Myocyte (in vitro differentiated cells): ENCODE data around the gene NRXN3. TPM values are rescaled to one million over a fixed set of nuclear protein-coding genes. Genes with fewer than 3 reads are reported as not detected.
"Not testable (repeated sequence)": the region's sequence is repeated elsewhere in the genome, so short reads cannot be mapped to it uniquely, and the experiment has no call there.

Experiments used
- DNase-seq: peaks from one replicate; pipeline ENCODE4 v3.0.0-alpha.2; 2012; ENCODE audit warnings: low read depth
- total RNA-seq: library from RNA; depleted of rRNA; stranded (reverse); fragments of >200 nt; gene quantifications from 2 replicates; pipeline ENCODE4 v1.2.3, GENCODE V29; 2014

Gene NRXN3
- total RNA-seq, 1 donor from 2014 or later, result 0.05 TPM

DNA sequence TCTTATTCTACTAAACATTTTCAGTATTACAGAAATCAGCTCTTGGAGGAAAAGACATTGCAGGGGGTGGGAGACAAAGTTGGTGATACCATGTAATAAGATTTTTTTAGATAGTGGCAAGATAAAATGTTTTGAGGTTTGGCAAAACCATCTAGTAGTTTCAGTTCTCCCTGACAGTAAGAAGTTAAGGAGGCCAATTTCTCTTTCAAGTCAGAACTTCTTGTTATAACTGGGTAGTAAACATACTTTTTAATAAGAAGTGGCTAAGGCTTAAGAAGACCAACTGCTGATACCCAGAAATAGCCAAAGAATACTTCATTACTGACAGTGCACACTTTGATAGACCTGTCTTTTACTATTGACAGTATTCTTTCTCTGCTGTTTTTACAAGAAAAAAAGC, 1588.8 kb downstream of the NRXN3 start:
- no peak for DNase-seq

DNA sequence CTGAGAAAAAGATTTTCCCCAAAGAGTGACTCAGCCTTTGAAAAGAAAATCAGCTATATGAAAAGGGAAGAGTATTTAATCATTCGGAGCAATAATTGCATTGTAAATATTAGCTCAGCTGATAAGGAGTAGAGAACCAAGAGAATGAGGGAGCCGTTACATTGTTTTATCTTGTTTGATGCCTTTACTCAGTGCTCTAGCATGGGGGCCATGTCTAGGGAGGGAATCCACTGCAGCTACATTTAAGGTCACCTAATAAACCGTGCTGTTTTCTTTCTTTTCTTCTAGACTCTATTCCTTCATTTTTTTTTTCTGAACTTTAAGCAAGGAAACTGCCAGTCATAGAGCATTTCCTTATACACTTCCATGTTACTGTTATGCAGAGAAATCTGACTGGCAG, 1594.2 kb downstream of the NRXN3 start:
- DNase-seq, result no peak

DNA sequence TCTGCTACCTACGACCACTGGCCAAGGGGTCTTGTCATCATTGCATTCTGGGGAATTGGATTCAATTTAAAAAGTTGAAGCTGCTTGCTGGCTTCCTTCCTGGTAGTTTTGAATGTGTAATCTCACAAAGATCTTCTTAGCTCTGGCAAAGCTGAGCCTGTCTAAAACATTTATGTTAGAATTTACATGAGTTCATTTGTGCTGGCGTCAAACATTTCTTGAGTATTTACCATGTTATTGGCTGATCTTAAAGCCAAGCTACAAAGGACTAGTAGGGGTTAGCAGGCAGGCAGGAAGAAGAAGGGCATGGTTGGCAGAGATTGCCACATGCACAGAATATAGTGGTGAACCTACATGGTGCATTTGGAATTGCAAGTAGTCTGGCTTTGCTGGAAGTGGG, 1596.3 kb downstream of the NRXN3 start:
- no peak for DNase-seq

DNA sequence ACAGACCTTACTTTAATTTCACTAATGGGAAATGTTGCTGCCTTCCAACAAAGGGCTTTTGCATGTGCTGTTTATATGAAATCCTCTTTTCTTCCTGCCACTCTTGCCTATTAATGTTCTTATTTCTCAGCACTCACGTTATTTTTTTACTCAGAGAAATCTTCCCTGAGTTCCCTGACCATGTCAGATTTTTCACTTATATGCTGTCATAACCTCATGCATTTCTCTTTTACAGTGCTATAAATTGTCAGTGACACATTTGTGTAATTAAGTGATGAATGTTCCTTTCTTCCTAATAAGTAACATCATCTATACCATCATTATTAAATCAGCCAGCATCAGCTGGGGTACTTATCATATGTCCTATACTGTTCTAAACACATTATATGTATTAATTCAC, 1597.1 kb downstream of the NRXN3 start:
- no peak for DNase-seq

DNA sequence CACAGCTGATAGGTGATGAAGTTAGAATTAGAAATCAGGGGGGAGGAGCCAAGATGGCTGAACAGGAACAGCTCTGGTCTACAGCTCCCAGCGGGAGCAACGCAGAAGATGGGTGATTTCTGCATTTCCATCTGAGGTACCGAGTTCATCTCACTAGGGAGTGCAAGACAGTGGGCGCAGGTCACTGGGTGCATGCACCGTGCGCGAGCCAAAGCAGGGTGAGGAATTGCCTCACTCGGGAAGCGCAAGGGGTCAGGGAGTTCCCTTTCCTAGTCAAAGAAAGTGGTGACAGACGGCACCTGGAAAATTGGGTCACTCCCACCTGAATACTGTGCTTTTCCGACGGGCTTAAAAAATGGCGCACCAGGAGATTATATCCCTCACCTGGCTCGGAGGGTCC, 1597.5 kb downstream of the NRXN3 start:
- DNase-seq, result not testable (repeated sequence)

DNA sequence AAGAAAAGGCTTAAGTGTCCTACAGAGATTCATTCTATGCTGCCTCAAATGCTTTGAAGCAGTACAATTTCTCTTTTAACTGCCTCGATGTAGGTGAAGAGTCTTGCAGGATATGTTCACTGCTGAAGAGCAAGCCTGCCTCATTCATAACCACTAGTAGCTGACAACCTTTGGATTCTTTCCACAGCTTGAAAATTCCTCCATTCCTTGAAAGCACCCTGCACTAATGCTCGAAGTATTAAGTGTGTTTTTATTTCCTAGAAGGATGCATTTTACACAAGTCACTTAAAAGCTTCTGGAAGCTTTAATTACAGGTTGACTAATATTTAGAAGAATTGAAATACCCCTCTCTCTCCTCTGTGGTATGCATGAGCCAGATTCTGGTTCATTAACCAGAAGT, 1611.7 kb downstream of the NRXN3 start:
- DNase-seq, result no peak

DNA sequence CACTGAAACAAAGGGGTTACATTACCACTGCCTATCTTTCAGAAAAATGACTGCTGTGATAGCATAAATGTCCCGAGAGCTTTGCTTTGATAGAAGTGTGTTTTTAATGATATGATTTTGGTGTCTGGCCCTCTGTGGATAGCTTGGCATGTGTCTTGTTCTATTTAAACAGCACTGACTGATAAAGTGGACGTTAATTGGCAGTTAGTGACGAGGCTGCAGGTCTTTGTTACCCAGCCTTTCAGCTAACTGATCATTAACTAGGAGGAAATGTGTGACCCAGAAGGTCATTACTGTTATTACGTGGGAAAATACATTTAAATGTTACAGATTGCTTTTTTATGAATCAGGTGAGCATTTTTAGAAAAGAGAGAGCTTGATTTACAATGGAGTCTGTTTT, 1612.9 kb downstream of the NRXN3 start:
- no peak for DNase-seq

DNA sequence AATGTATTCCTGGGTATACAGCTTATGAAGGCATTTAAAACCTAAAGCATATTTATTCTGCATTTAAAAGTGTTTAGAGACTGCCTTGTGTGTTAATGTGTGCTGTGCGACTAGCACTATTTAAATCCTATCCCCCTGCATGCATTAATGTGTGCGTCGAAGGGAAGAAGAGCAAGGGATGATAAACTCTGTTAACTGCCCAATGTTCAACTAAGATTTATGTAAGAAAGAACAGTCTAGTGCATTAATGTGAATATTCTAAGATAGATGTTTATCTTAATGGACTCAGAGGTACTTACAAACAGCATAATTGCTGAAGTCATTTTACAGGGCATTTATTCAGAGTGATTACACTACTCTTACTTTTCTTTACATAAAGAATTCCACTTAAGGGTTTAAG, 1616.3 kb downstream of the NRXN3 start:
- no peak for DNase-seq

DNA sequence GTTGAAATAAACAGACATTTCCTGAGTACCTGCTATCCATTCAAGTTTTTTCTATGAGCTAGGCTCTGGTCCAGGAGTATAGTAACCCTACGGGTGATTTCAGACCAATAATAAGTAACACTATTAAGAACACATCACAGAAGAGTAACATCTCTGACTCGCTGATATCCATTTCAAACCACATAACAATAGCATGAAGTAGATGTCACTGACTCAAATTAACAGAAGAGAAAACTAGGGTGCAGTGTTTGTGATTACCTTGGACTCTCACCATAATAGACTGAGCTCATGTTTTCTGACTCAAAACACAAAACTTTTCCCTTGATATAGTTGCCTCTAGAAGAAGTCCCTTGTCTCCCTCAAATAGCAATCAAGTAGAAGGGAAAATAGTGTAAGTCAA, 1618.2 kb downstream of the NRXN3 start:
- no peak for DNase-seq

DNA sequence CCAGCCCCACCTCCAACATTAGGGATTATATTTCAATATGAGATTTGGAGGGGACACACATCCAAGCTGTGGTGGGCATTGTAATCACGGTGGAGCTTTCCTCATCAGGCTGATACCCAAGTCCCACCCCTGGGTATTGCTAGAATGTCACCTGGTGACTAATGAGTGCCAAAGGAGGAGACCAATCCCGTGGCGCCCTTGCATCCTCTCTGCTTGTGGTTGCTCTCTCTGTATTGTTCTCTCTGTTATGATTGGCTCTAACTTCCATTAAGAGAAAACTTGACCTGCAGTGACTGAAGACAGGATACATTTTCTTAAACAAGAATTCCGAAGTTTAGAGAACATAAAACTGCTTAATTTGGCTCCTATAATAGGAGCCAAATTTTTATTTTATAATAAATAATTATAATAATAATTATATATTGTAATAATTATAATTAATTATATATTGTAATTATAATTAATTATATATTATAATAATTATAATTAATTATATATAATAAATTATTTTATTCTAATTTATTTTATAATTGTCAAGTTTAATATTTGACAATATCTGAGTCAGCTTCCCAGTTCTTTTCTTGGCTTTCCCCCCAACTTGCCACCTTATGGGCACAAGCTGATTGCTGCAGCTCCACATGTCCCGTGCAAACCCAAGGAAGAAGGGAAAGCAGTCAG, 1621.0 kb downstream of the NRXN3 start:
- DNase-seq, result no peak

DNA sequence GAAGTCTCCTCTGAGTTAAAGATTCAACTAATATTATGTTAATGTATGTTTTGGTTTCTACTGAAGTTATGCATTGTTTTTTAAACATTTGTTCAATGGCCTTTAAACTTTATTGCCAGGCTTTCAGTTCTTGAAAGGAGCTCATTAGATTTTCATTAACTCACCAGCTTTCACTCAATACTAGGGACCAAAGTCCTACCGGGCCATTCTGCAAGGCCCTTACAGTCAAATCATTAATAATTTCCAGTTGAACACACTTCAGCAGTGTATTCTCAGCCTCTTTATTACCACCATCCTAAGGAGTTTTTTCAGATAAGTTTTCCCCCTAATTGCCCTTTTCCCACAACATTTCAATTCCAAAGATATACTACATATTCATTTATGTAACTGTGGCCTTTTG, 1631.9 kb downstream of the NRXN3 start:
- no peak for DNase-seq

DNA sequence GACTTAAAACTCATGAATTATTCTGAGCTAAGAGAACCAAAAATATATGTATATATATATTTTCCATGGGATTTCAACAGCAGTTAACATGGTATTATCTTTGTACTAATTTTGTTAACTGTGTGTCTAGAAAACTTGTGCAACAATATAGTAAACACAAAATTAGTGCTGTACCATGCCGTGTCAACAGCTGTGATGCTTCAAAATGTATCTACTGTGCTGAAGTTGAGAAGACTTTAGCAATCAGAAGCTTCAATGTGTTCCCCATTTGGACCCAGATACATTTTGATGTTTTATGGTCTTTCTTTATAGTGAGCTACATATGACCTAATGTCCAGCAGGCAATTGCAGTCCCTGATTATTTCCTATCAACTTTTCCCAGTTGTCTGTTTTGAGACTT, 1635.5 kb downstream of the NRXN3 start:
- DNase-seq, result no peak

DNA sequence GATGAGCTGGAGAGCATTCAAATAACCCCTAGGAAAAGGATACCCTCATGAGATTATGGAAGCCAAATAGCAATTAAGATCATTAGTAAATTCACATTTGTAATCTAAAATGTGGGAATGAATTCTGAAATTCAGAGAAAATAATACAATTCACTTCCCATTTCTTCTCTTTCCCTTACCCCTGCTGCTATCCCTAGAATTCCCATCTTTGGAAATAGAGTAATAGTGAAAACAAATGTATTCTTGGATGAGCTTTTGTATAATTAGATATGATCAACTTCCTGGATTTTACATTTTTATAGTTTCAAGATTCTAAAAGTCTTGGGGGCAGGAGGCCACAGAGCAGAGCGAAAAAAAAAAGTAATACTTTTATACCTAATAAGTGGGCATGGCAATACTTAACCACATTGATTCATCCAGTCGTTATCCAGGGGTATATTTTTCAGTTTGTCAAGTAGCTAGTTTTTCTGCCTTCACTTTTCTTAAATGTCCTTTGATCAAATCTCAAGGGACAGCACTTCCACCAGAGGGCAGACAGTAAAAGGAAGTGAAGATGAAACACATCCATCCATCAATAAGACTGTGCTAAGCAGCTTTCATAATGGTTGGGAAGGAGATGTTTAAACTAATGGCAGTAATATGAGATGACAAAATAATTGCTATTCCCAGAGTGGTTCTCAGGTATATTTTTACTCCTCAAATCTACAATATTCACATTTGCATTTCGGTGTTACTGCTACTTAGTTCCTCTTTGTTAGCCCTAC, 1639.9 kb downstream of the NRXN3 start:
- DNase-seq, result peak; percentile 9

DNA sequence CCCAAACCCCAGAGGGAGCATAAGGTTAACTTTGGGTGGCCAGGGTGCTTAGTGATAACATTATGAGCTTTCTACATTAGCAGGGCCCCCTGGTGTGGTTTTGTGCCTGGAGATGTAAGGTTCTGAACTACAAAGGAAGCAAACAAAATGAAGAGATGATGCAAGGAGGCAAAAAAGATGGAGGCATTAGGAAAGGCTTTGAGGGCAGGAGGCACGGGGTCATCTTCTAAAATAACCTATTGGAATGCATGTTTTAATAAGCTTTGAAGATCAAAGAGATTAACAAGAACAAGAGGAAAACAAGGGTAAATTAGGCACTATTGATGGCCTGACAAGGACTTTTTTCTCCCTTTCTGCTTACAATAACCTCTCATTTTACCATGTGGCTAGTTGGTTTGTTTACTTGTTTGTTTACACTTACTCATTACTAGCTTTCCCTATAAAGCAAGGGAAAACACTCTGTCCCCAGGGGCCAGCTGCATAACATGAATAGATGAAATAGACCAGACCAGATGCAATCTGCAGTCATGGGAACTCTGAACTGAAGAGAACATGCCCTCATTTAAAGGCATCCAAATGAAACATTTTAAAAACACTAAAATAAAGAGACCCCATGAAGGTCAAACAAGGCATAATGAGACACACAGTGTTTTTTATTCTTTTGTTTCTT, 1650.8 kb downstream of the NRXN3 start:
- no peak for DNase-seq

DNA sequence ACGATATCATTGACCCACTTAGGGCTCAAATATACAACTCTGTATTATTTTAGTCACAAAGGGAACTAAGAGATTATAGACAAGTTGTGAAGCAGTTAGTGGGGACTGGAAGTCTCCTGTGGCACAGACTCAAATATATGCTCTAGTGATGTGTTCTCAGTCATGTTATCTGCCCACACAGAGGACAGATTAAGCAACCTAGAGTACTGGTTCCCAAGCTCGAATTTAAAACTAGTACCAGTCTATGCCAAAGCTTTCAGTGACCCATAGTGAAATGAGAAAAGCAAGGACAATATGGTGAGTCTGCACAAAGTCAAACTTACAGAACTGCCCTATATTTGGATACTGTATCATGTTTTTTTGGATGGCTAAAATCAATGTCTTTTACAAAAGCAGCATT, 1651.9 kb downstream of the NRXN3 start:
- DNase-seq, result no peak

DNA sequence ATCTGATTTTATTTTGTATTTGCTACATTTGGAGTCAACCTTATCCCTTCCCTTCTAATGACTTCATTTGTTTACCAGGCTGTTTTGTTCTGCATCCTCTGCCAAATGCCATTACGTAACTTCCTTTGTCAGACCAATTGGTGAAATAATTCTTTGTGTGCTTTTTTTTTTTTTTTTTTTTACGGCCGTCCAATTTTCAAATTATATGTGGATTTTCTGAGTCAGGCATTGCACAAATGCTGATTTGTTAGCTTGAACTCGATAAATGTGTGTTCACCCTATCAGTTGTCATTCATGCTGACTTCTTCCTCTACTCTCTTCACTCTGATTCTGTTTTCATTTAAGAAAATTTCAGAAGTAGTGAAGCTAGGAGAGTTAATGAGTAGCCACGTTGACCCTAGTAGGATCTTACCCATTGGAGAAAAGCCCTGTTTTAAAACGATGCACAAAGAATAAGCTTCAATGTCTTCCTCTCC, 1654.9 kb downstream of the NRXN3 start:
- no peak for DNase-seq

DNA sequence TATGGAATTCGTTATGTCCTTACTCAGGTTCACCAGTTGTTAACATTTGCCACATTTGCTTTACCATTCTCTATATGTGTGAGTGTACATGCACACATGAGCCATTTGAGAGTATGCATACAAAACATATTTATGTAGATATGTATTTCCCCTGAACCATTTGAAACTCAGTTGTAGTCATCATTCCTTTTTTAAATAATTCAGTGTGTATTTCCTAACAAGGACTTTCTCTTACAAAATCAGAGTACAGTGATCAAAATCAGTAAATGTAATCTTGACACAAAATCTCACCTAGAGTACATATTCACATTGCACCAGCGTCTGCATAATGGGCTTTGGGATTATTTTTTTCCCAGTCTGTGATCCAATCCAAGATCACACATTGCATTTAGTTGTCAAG, 1656.2 kb downstream of the NRXN3 start:
- DNase-seq, result no peak

DNA sequence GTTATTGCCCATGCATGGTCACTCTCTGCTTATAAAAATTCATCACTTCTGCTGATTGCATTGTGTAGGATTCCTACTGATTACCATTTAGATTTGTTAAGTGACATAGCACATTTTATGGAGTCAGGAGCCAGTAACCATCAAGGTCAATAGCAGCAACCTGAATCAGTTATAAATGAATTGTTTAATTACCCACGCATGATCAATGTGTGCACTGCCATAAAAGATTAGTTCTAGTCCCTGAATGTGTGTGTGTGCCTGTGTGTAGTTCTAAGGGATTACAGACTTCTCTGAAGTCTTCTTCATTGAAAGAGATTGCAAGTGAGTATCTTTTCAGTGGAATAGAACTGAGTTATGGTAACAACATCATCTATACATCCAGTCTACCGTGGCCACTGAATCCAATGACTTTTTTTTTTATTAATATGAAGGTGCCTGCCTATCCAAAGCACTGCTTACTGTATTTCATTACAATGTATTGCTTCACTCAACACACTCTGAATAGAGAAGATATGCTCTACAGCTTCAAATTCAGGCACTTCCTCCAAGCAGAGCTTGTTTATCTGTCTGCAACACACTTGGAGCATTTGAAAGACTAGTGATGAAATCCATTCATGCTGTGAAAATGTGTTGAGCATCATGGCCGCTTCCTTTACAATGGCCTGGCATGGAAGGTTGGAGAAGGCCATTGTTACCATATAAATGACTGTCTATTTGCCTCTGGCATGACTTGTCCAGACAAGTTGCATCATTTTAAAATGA, 1659.4 kb downstream of the NRXN3 start:
- DNase-seq, result no peak

DNA sequence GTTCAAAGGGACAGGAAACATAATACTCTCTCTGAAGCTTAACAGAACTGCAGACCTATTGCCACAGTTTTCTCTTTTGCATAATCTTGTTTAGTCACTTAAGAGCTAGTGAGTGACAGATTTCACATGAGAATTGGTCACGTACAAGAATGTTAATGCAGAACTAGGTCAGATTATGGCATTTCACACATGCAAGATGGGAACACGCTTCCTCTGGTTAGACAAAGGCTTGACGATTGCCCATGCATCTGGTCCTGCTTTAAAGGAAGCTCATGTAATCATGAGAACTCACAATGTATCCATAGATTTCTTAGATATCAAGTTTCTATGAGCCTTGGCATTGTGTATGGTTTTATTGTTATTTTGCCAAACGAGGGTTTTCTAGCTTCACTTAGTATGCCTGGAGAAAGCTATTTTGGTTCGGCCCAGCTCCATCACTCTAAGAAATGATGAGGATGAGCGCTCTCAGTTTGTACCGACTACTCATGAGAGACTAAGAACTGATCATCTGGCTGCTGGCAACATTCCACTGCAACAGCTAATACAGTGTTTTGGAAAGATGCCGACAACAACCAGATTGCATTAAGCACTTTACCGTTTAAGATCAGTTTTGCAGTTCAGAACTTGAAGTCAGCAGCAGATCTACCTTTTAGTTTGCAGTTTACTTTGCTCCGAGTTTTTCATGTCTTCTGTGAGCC, 1661.2 kb downstream of the NRXN3 start:
- no peak for DNase-seq

DNA sequence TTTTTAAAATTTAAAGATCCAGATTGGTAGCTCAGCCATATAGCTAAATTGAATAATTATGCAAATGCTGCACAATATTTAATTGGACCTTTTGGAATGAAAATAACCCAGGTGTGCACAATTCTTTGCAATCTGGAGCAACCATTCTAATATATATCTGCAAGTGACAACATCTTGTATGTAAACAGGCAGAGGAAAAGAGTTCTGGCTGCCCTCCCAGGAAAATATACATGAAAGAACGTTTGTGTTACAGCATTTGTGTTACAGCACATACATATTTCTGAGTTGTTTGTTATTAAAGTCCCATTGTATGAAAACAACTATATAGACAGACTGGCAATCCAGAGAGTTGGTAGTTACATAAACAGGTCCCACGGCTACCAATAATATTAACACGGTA, 1663.6 kb downstream of the NRXN3 start:
- DNase-seq, result no peak

DNA sequence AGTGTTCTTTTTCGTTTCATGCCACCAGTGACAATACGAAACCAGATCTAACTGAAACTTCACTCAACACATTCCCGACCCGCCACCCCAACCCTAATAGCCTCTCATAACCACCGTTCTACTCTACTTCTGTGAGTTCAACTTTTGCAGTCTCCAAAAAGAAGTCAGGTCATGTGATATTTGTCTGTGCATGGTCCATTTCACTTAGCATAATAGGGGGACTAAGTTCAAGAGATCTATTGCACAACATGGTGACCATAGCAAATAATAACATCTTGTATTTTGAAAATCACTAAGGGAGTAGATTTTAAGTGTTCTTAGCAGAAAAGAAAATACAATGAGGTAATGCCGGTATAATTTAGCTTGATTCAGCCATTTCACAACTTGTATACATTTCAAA, 1664.7 kb downstream of the NRXN3 start:
- DNase-seq, result no peak
